H54 (cell line): ENCODE results near the gene QRICH1.

Experiments
- DNase-seq: peaks from one replicate; pipeline ENCODE4 v3.0.0; 2011; ENCODE audit warnings: low spot score, mixed read lengths; ENCODE audit not compliant: insufficient read length
- FAIRE-seq: peaks from 3 replicates; lab custom pipeline; 2011; peaks lifted over from hg19 to GRCh38; lab: Jason Lieb, UNC
- POLR2A ChIP-seq: IDR thresholded peaks from 2 replicates; pipeline ENCODE4 v1.6.1; 2011; ENCODE audit warnings: low read depth, mild to moderate bottlenecking, low read length

QRICH1 gene

GRCh38 chr3:48982016-48982415 is 111.9 kb downstream of the QRICH1 start:
- DNase-seq: no peak
- no peak for FAIRE-seq
- no peak for TF ChIP-seq POLR2A

DNA sequence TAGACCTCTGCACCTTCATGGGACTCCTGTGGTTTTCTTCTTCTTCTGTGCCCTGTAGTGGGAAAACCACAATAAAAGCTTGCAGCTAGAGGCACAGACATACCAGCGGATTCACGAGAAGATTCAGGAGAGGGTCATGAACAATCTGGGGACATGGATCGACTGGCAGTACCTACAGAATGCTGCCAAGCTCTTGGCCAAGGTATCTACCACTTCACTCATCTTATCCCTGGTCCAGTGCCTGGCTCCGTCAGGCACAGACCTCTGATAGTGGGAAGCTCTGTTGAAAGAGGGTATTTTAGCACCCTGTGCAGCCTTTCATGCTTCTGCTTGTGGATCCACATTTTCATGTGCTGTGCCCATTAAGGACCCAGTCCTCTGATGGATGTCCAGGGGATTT is 113.6 kb downstream of the QRICH1 start:
- no peak for TF ChIP-seq POLR2A
- no peak for DNase-seq
- FAIRE-seq: no peak
